Measurements from ENCODE around the gene BIN2. TPM values are rescaled to one million over a fixed set of nuclear protein-coding genes. Genes with fewer than 3 reads are reported as not detected.

Gene BIN2
- total RNA-seq, 1 experiment from 2014 or later, result not detected

DNA sequence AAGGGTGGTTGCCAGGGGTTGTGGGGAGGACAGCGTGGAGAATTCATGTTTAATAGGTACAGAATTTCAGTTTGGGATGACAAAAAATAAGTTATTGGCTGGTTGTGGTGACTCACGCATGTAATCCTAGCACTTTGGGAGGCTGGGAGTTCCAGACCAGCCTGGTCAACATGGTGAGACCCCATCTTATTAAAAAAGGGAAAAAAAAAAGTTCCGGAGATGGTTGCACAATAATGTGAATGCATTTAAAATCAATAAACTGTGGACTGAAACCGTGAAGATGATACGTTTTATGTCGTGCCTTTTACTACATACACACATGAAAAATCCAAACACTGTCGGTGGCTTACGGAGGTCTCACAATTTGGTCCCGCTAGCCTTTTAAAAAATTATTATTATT, 46.7 kb upstream of the BIN2 start:
- no peak overlapping the region for H2BK120ac ChIP-seq (ENCODE audit: low read depth, low read length, poor library complexity, severe bottlenecking)
- peak overlapping the region in 1 of 3 experiments; percentile 42; a peak in 1 of 7 replicates for H3K27ac Mint-ChIP-seq
- peaks cover 3% of the 10 kb centered on the region for H4K20me1 ChIP-seq (ENCODE audit: control insufficient read depth, insufficient read depth, insufficient read length)
- no peak overlapping the region for H4K91ac ChIP-seq (ENCODE audit: insufficient read length, low read depth, low read length)
- WGBS (ENCODE audit: extremely low coverage, insufficient read length, low lambda C conversion rate), result no CpG with 5 or more reads among the region's 9 CpGs
- no peak overlapping the region for H3K4me3 Mint-ChIP-seq
- no peaks in the 10 kb centered on the region for H3K23me2 ChIP-seq (ENCODE audit: insufficient read length, low read depth, low read length, poor library complexity, severe bottlenecking)
- peaks cover 27 to 40% of the 10 kb centered on the region in 2 experiments for H3K4me1 Mint-ChIP-seq
- H3K27me3 ChIP-seq (ENCODE audit: insufficient read depth, low read length), result no peaks in the 10 kb centered on the region
- no peaks in the 10 kb centered on the region; the same call in 1 of the 2 replicates for H3K4me1 ChIP-seq (ENCODE audit: insufficient read depth, low read length)
- H2AFZ ChIP-seq (ENCODE audit: low read length), result no peak overlapping the region
- no peaks in the 10 kb centered on the region for H3K9me3 Mint-ChIP-seq
- H3K27ac ChIP-seq (ENCODE audit: insufficient read length, low read depth, low read length), result no peak overlapping the region
- H2BK5ac ChIP-seq (ENCODE audit: insufficient read length, low read length), result no peak overlapping the region
- H3K14ac ChIP-seq (ENCODE audit: insufficient read depth, low read length), result no peak overlapping the region
- no peak overlapping the region for H2BK20ac ChIP-seq (ENCODE audit: low read depth, low read length, poor library complexity, severe bottlenecking)
- no peaks in the 10 kb centered on the region for H3K27me3 Mint-ChIP-seq (ENCODE audit: low read depth)
- no peak overlapping the region for H2AK5ac ChIP-seq (ENCODE audit: insufficient read length, low read length)
- H3K79me2 ChIP-seq (ENCODE audit: insufficient read depth, low read length), result no peaks in the 10 kb centered on the region
- H2BK12ac ChIP-seq (ENCODE audit: insufficient read length, low read depth, low read length), result no peak overlapping the region
- no peaks in the 10 kb centered on the region for H3K9me3 ChIP-seq (ENCODE audit: control insufficient read depth, low read depth, low read length)
- TF ChIP-seq, protein P1, sequence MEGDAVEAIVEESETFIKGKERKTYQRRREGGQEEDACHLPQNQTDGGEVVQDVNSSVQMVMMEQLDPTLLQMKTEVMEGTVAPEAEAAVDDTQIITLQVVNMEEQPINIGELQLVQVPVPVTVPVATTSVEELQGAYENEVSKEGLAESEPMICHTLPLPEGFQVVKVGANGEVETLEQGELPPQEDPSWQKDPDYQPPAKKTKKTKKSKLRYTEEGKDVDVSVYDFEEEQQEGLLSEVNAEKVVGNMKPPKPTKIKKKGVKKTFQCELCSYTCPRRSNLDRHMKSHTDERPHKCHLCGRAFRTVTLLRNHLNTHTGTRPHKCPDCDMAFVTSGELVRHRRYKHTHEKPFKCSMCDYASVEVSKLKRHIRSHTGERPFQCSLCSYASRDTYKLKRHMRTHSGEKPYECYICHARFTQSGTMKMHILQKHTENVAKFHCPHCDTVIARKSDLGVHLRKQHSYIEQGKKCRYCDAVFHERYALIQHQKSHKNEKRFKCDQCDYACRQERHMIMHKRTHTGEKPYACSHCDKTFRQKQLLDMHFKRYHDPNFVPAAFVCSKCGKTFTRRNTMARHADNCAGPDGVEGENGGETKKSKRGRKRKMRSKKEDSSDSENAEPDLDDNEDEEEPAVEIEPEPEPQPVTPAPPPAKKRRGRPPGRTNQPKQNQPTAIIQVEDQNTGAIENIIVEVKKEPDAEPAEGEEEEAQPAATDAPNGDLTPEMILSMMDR (conservative IDR thresholded peaks at IDR 0.05), result no peak
- no peak overlapping the region for H2BK15ac ChIP-seq (ENCODE audit: low read depth, low read length)
- no peak overlapping the region for H3K4me2 ChIP-seq (ENCODE audit: insufficient read depth, insufficient read length, low read length)
- peaks cover 3 to 26% (median 24%) of the 10 kb centered on the region in 3 experiments for H3K36me3 Mint-ChIP-seq (ENCODE audit: insufficient read depth in 1 of 3, low read depth in 3 of 3)
- no peak overlapping the region for H3T11ph ChIP-seq (ENCODE audit: low read length)
- no peak overlapping the region for H4K8ac ChIP-seq (replicated peaks; ENCODE audit: insufficient read length, low read depth, low read length)
- no peak overlapping the region for H3K4ac ChIP-seq (ENCODE audit: low read depth, low read length)
- DNase-seq, result no peak
- H3K9ac ChIP-seq (ENCODE audit: extremely low read depth, insufficient read length, low read length), result no peak overlapping the region
- H4K5ac ChIP-seq (ENCODE audit: insufficient read length, low read depth, low read length), result no peak overlapping the region
- no peak overlapping the region for H3K23ac ChIP-seq (ENCODE audit: insufficient read length, low read depth, low read length)
- H3K56ac ChIP-seq (ENCODE audit: insufficient read length, low read depth, low read length), result no peak overlapping the region
- H3K18ac ChIP-seq (ENCODE audit: insufficient read length, low read depth, low read length), result no peak overlapping the region
- no peaks in the 10 kb centered on the region for H3K79me1 ChIP-seq (ENCODE audit: insufficient read depth, low read depth, low read length, poor library complexity, severe bottlenecking)
